H9 (cell line): ENCODE measurements around the gene WNT10A. TPM values are rescaled to one million over a fixed set of nuclear protein-coding genes. Genes with fewer than 3 reads are reported as not detected.

Experiments used
- DNase-seq: peaks from one replicate; pipeline ENCODE4 v3.0.0-alpha.2; 2017
- H2AFZ ChIP-seq: one replicate; pipeline ENCODE4 v1.6.1; 2013; ENCODE audit warnings: mild to moderate bottlenecking, low read length, control low read depth, moderate library complexity
- H2AK5ac ChIP-seq: 2 replicates; pipeline ENCODE4 v1.6.1; 2013; ENCODE audit warnings: low read length, control low read depth, mixed read lengths; ENCODE audit not compliant: insufficient read length
- H2BK120ac ChIP-seq: one replicate; pipeline ENCODE4 v1.6.1; 2013; ENCODE audit warnings: low read depth, mild to moderate bottlenecking, low read length, control low read depth, inconsistent platforms; ENCODE audit not compliant: poor library complexity, severe bottlenecking
- H2BK12ac ChIP-seq: 2 replicates; pipeline ENCODE4 v1.6.1; 2013; ENCODE audit warnings: low read length, control low read depth, mixed read lengths, low read depth; ENCODE audit not compliant: insufficient read length
- H2BK15ac ChIP-seq: 2 replicates; pipeline ENCODE4 v1.6.1; 2013; ENCODE audit warnings: low read depth, low read length, control low read depth
- H2BK20ac ChIP-seq: one replicate; pipeline ENCODE4 v1.6.1; 2013; ENCODE audit warnings: low read depth, mild to moderate bottlenecking, low read length, control low read depth, inconsistent platforms; ENCODE audit not compliant: poor library complexity, severe bottlenecking
- H2BK5ac ChIP-seq: 2 replicates; pipeline ENCODE4 v1.6.1; 2013; ENCODE audit warnings: low read length, control low read depth, mixed read lengths; ENCODE audit not compliant: insufficient read length
- H3K14ac ChIP-seq: 2 replicates; pipeline ENCODE4 v1.6.1; 2013; ENCODE audit warnings: low read length, control low read depth; ENCODE audit not compliant: insufficient read depth
- H3K18ac ChIP-seq: 2 replicates; pipeline ENCODE4 v1.6.1; 2013; ENCODE audit warnings: low read depth, mild to moderate bottlenecking, mixed read lengths, low read length, control low read depth; ENCODE audit not compliant: insufficient read length
- H3K23ac ChIP-seq: 2 replicates; pipeline ENCODE4 v1.6.1; 2013; ENCODE audit warnings: low read length, control low read depth, mixed read lengths, low read depth; ENCODE audit not compliant: insufficient read length
- H3K23me2 ChIP-seq: 2 replicates; pipeline ENCODE4 v1.6.1; 2013; ENCODE audit warnings: low read depth, mild to moderate bottlenecking, mixed read lengths, low read length, control low read depth; ENCODE audit not compliant: insufficient read length, poor library complexity, severe bottlenecking
- H3K27ac ChIP-seq: 2 replicates; pipeline ENCODE4 v1.5.1; 2013; ENCODE audit warnings: low read length, control low read depth, mixed read lengths, low read depth; ENCODE audit not compliant: insufficient read length
- H3K27me3 ChIP-seq: 2 replicates; pipeline ENCODE4 v1.6.1; 2013; ENCODE audit warnings: low read length, control low read depth, inconsistent platforms; ENCODE audit not compliant: insufficient read depth
- H3K4ac ChIP-seq: 2 replicates; pipeline ENCODE4 v1.6.1; 2013; ENCODE audit warnings: low read depth, mild to moderate bottlenecking, control low read depth, inconsistent platforms, low read length, moderate library complexity
- H3K4me1 ChIP-seq: 2 replicates; pipeline ENCODE4 v1.6.1; 2013; ENCODE audit warnings: low read length, control low read depth, inconsistent platforms; ENCODE audit not compliant: insufficient read depth
- H3K4me2 ChIP-seq: 2 replicates; pipeline ENCODE4 v1.6.1; 2013; ENCODE audit warnings: low read length, control low read depth, mixed read lengths; ENCODE audit not compliant: insufficient read length, insufficient read depth
- H3K56ac ChIP-seq: 2 replicates; pipeline ENCODE4 v1.6.1; 2013; ENCODE audit warnings: low read depth, mild to moderate bottlenecking, mixed read lengths, low read length, control low read depth; ENCODE audit not compliant: insufficient read length
- H3K79me1 ChIP-seq: 2 replicates; pipeline ENCODE4 v1.6.1; 2013; ENCODE audit warnings: low read depth, mild to moderate bottlenecking, moderate library complexity, low read length, control low read depth, inconsistent platforms; ENCODE audit not compliant: insufficient read depth, poor library complexity, severe bottlenecking
- H3K79me2 ChIP-seq: 2 replicates; pipeline ENCODE4 v1.6.1; 2013; ENCODE audit warnings: low read length, control low read depth, inconsistent platforms; ENCODE audit not compliant: insufficient read depth
- H3K9ac ChIP-seq: 2 replicates; pipeline ENCODE4 v1.6.1; 2013; ENCODE audit warnings: low read length, control low read depth, mixed read lengths; ENCODE audit not compliant: insufficient read length; ENCODE audit errors: extremely low read depth
- H3K9me3 ChIP-seq: one replicate; pipeline ENCODE4 v1.6.1; 2013; ENCODE audit warnings: low read depth, low read length, inconsistent platforms; ENCODE audit not compliant: control insufficient read depth
- H3T11ph ChIP-seq: one replicate; pipeline ENCODE4 v1.6.1; 2013; ENCODE audit warnings: mild to moderate bottlenecking, low read length, control low read depth, inconsistent platforms
- H4K20me1 ChIP-seq: one replicate; pipeline ENCODE4 v1.6.1; 2013; ENCODE audit not compliant: control insufficient read depth, insufficient read length, insufficient read depth
- H4K5ac ChIP-seq: 2 replicates; pipeline ENCODE4 v1.6.1; 2013; ENCODE audit warnings: low read depth, mild to moderate bottlenecking, mixed read lengths, low read length, control low read depth; ENCODE audit not compliant: insufficient read length
- H4K8ac ChIP-seq: replicated peaks from 2 replicates; pipeline ENCODE4 v1.6.1; 2013; ENCODE audit warnings: low read length, control low read depth, mixed read lengths, low read depth; ENCODE audit not compliant: insufficient read length
- H4K91ac ChIP-seq: 2 replicates; pipeline ENCODE4 v1.6.1; 2013; ENCODE audit warnings: low read depth, mild to moderate bottlenecking, moderate library complexity, mixed read lengths, low read length, control low read depth; ENCODE audit not compliant: insufficient read length
- H3K27ac Mint-ChIP-seq, 3 experiments: 2 replicates in 2 of 3; 3 replicates in 1 of 3; pipeline ENCODE4 v1.8.0; 2020 to 2021; ENCODE audit warnings: mixed read lengths in 3 of 3, mild to moderate bottlenecking in 1 of 3, moderate library complexity in 1 of 3
- H3K27me3 Mint-ChIP-seq: 2 replicates; pipeline ENCODE4 v1.8.0; 2021; ENCODE audit warnings: low read depth, mild to moderate bottlenecking, moderate library complexity, mixed read lengths
- H3K36me3 Mint-ChIP-seq, 3 experiments: 2 replicates in 2 of 3; 3 replicates in 1 of 3; pipeline ENCODE4 v1.8.0; 2020 to 2021; ENCODE audit warnings: low read depth in 3 of 3, mixed read lengths in 3 of 3; ENCODE audit not compliant: insufficient read depth in 1 of 3
- H3K4me1 Mint-ChIP-seq, 2 experiments: 2 replicates each; pipeline ENCODE4 v1.8.0; 2020; ENCODE audit warnings: mixed read lengths in 2 of 2
- H3K4me3 Mint-ChIP-seq, 2 experiments: 2 replicates in 1 of 2; 3 replicates in 1 of 2; pipeline ENCODE4 v1.8.0; 2020 to 2021; ENCODE audit warnings: mild to moderate bottlenecking in 2 of 2, mixed read lengths in 2 of 2, moderate library complexity in 1 of 2
- H3K9me3 Mint-ChIP-seq, 2 experiments: 2 replicates in 1 of 2; 3 replicates in 1 of 2; pipeline ENCODE4 v1.8.0; 2020; ENCODE audit warnings: mild to moderate bottlenecking in 2 of 2, mixed read lengths in 2 of 2, moderate library complexity in 1 of 2
- whole genome bisulfite sequencing: extraction: QIAGEN DNeasy Blood & Tissue Kit; methylation state at CpG from one replicate; pipeline ENCODE4 v1.1.7; 2013; ENCODE audit warnings: missing lambda C conversion rate, low lambda C conversion rate, mixed read lengths; ENCODE audit not compliant: insufficient read length; ENCODE audit errors: extremely low coverage; 5-methylcytosine and 5-hydroxymethylcytosine counted together
- total RNA-seq: library from RNA; stranded (reverse); gene quantifications from 2 replicates; pipeline ENCODE4 v1.2.1, GENCODE V29; 2021
- TF ChIP-seq, protein P1 (sequence below): fragments of 200-600 bp; sonication (generic); conservative IDR thresholded peaks from 3 replicates; pipeline ENCODE4 v1.8.0; 2021; ENCODE audit warnings: antibody characterized with exemption, mild to moderate bottlenecking

Gene WNT10A
- total RNA-seq, 1 experiment from 2014 or later = not detected

DNA sequence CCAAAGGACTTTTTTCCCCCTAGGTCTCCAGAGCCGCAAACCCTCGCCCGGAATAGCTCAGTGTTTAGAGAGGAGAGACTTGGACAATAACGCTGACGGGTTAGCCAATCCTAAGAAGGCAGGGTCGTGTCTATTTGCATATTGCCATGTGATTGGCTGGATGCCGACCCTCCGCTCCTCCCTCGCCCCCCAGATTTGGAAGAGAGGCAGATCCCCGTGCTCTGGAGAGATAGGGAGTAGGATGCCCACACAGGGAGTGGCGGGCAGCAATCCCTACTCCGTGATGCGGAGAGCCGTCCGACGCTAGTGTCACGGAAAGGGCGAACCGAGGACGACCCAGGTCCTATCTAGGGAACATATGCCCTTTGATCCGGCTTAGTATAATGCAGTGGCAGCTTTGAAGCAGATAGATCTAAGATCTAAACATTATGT is 19.7 kb upstream of the WNT10A start:
- peaks cover 96% of the 10 kb centered on the region for H3K27me3 Mint-ChIP-seq
- H3K4me3 Mint-ChIP-seq = peak overlapping the region in 1 of 2 experiments; percentile 79; a peak in 3 of 5 replicates
- Histone ChIP-seq H3K23me2 (peaks cover 3% of the 10 kb centered on the region), H2BK20ac (no peak overlapping the region), H3K27ac (no peak overlapping the region), H3K18ac (no peak overlapping the region), H3K9ac (no peak overlapping the region), H3K4me2 (peak overlapping the region; percentile 12), H3K4me1 (peaks cover 2% of the 10 kb centered on the region; the same call in 1 of the 2 replicates), H3T11ph (no peak overlapping the region), H4K8ac (no peak overlapping the region), H3K79me1 (no peaks in the 10 kb centered on the region), H4K91ac (no peak overlapping the region), H3K14ac (no peak overlapping the region), H4K20me1 (no peaks in the 10 kb centered on the region), H2BK5ac (no peak overlapping the region), H4K5ac (no peak overlapping the region), H3K4ac (no peak overlapping the region), H2BK12ac (no peak overlapping the region), H2AFZ (no peak overlapping the region), H3K9me3 (no peaks in the 10 kb centered on the region), H3K79me2 (no peaks in the 10 kb centered on the region), H3K23ac (no peak overlapping the region), H2BK15ac (no peak overlapping the region), H2AK5ac (no peak overlapping the region), H3K27me3 (peaks cover 70% of the 10 kb centered on the region), H3K56ac (no peak overlapping the region), H2BK120ac (no peak overlapping the region)
- DNase-seq = peak; percentile 95
- WGBS = no CpG with 5 or more reads among the region's 21 CpGs
- no peak overlapping the region for H3K27ac Mint-ChIP-seq
- H3K36me3 Mint-ChIP-seq = no peaks in the 10 kb centered on the region
- peaks cover 19 to 40% of the 10 kb centered on the region in 2 experiments for H3K4me1 Mint-ChIP-seq
- H3K9me3 Mint-ChIP-seq = no peaks in the 10 kb centered on the region; a peak in 1 of 5 replicates
- TF ChIP-seq, protein P1, sequence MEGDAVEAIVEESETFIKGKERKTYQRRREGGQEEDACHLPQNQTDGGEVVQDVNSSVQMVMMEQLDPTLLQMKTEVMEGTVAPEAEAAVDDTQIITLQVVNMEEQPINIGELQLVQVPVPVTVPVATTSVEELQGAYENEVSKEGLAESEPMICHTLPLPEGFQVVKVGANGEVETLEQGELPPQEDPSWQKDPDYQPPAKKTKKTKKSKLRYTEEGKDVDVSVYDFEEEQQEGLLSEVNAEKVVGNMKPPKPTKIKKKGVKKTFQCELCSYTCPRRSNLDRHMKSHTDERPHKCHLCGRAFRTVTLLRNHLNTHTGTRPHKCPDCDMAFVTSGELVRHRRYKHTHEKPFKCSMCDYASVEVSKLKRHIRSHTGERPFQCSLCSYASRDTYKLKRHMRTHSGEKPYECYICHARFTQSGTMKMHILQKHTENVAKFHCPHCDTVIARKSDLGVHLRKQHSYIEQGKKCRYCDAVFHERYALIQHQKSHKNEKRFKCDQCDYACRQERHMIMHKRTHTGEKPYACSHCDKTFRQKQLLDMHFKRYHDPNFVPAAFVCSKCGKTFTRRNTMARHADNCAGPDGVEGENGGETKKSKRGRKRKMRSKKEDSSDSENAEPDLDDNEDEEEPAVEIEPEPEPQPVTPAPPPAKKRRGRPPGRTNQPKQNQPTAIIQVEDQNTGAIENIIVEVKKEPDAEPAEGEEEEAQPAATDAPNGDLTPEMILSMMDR = no peak
